ENCODE measurements around the gene TCFL5.

TCFL5 gene

GRCh38 chr20:62794007-62794724 is 67.5 kb downstream of the TCFL5 start:
- DNase-seq, result peak; percentile 98

GRCh38 chr20:62793757-62794006 is 67.9 kb downstream of the TCFL5 start:
- no peak for DNase-seq

GRCh38 chr20:62792940-62793756 is 68.5 kb downstream of the TCFL5 start:
- no peak for DNase-seq

- DNase-seq, result no peak
Measured at GRCh38 chr20:62792182-62792939, 69.3 kb downstream of the TCFL5 start.

- DNase-seq, result peak; percentile 79 to 84
Measured at GRCh38 chr20:62791301-62792181, 70.1 kb downstream of the TCFL5 start.
